22Rv1 (cell line): ENCODE data around the gene MAT2A.

Source experiments
- ZFX ChIP-seq: fragments of 450-650 bp; IDR thresholded peaks from 2 replicates; pipeline ENCODE4 v1.6.1; 2017; ENCODE audit warnings: antibody characterized with exemption, borderline replicate concordance
- TF ChIP-seq, protein P1 (sequence below): fragments of 450-650 bp; IDR thresholded peaks from 2 replicates; pipeline ENCODE4 v1.5.1; 2017; ENCODE audit warnings: mild to moderate bottlenecking

DNA sequence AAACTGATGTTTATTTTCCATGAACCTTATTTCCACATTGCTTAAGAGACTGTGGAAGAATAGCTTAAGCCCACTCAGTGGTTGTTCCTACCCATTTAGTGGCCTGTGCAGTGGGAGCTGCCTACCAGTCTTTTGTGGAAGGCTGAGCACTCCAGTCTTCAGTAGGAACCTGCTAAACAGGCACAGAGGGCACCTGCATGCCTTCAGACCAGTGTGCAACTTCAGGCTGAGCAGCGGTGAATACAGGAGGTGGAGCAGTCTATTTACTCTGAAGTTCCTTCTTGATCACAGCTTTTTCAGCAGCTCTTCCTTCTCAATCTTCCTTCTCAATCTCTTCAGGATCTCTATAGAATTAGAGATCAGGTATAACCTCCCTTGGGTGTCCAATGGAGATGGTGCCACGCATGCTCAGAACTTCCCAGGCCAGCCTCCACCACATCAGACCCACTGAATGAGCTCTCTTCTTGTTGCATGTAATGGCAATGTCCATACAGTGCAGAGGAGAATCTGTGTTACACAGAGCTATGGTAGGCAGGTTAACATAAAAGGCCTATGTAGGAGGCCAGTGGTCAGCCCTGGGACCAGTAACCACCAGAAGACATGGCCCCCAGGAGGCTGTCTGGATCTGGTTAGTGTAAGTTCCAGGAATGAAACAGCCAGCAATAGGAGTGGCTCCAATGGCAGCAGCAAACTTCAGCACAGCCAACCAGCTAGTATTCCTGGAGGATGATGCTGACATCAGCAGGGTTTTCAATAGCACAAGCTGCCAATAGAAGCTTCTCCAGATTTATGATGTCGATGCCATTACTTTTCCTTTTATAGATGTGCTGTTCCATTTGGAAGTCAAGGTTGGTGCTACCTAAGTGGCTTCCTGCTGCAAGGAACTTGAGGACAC lies 47.9 kb upstream of the MAT2A start:
- TF ChIP-seq ZFX: no peak
- TF ChIP-seq, protein P1, sequence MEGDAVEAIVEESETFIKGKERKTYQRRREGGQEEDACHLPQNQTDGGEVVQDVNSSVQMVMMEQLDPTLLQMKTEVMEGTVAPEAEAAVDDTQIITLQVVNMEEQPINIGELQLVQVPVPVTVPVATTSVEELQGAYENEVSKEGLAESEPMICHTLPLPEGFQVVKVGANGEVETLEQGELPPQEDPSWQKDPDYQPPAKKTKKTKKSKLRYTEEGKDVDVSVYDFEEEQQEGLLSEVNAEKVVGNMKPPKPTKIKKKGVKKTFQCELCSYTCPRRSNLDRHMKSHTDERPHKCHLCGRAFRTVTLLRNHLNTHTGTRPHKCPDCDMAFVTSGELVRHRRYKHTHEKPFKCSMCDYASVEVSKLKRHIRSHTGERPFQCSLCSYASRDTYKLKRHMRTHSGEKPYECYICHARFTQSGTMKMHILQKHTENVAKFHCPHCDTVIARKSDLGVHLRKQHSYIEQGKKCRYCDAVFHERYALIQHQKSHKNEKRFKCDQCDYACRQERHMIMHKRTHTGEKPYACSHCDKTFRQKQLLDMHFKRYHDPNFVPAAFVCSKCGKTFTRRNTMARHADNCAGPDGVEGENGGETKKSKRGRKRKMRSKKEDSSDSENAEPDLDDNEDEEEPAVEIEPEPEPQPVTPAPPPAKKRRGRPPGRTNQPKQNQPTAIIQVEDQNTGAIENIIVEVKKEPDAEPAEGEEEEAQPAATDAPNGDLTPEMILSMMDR: no peak
